Cardiac muscle cell (in vitro differentiated cells and primary cell): ENCODE data around the gene ZSWIM6. TPM values are rescaled to one million over a fixed set of nuclear protein-coding genes. Genes with fewer than 3 reads are reported as not detected.

Experiments
- DNase-seq, 2 donors: peaks; one replicate each; pipeline versions ENCODE4 v3.0.0 to v3.0.0-alpha.2; 2010 to 2017; ENCODE audit warnings: low read depth in 1 of 2, low spot score in 1 of 2
- H3K27ac ChIP-seq: fragments of 200-600 bp; sonication (generic); 2 replicates; pipeline ENCODE4 v1.5.1; 2016
- H3K27me3 ChIP-seq: fragments of 200-600 bp; sonication (generic); 2 replicates; pipeline ENCODE4 v1.6.0; 2016; ENCODE audit warnings: control low read depth
- H3K36me3 ChIP-seq: fragments of 200-600 bp; sonication (generic); 2 replicates; pipeline ENCODE4 v1.5.1; 2016; ENCODE audit warnings: control low read depth
- H3K4me1 ChIP-seq: fragments of 200-600 bp; sonication (generic); 2 replicates; pipeline ENCODE4 v1.8.1; 2017; ENCODE audit warnings: low read depth, mild to moderate bottlenecking, mixed run types
- H3K4me3 ChIP-seq: fragments of 200-600 bp; sonication (generic); 2 replicates; pipeline ENCODE4 v1.5.1; 2016; ENCODE audit warnings: mild to moderate bottlenecking
- H3K9me3 ChIP-seq: fragments of 200-600 bp; sonication (generic); 2 replicates; pipeline ENCODE4 v1.5.1; 2017; ENCODE audit warnings: low read depth, mild to moderate bottlenecking, control low read depth
- polyA plus RNA-seq: library from polyadenylated mRNA; unstranded; fragments of >200 nt; fragmentation: Nextera tagmentation; extraction: Ambion mirVana; gene quantifications from 2 replicates; pipeline ENCODE4 v1.2.1, GENCODE V29; 2016
- total RNA-seq: library from RNA; depleted of rRNA; stranded (reverse); fragments of >200 nt; gene quantifications from 2 replicates; pipeline ENCODE4 v1.2.3, GENCODE V29; 2016
- TF ChIP-seq, protein P1 (sequence below): IDR thresholded peaks from 2 replicates; pipeline ENCODE4 v1.5.1; 2012; ENCODE audit warnings: low read depth, mild to moderate bottlenecking, low read length

The ZSWIM6 gene
- total and polyA plus RNA-seq, 2 experiments from 2014 or later, result 3.4 to 8.3 TPM

DNA sequence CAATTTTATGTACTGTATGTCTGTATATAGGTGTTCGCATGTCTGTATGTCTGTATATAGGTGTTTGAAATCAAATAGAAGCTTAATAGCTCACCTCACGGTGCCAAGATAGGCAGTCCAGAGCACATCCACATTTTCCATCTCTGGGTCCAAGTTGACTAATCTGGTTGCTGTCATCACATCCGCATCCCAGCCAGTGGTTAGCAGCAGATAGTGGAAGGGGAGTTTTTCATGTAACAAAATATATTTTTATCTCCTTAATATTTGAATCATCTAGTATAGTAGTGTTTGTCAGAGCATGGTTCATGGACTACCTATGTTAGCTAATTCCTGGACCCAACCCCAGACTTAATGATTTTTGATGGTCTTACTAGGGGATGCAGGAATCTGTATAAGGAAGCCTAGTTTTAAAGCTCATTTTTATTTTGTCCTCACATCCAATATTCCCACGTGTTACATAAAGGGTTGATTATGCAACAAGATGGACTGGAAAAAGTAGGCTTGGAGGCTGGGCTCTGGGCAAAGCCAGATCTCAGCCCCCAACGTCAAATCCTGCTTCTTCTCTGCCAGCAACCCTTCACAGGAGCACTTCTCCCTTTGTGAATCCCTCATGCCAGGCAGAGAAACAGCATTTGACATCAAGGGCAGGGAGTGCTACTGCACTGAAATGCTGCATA is 219.7 kb downstream of the ZSWIM6 start:
- peak in 1 of 2 donors; percentile 56 for DNase-seq
- Histone ChIP-seq H3K9me3 (no peaks in the 10 kb centered on the region), H3K4me3 (no peak overlapping the region), H3K4me1 (peaks cover 14% of the 10 kb centered on the region), H3K27ac (no peak overlapping the region), H3K27me3 (no peaks in the 10 kb centered on the region), H3K36me3 (no peaks in the 10 kb centered on the region)
- TF ChIP-seq, protein P1, sequence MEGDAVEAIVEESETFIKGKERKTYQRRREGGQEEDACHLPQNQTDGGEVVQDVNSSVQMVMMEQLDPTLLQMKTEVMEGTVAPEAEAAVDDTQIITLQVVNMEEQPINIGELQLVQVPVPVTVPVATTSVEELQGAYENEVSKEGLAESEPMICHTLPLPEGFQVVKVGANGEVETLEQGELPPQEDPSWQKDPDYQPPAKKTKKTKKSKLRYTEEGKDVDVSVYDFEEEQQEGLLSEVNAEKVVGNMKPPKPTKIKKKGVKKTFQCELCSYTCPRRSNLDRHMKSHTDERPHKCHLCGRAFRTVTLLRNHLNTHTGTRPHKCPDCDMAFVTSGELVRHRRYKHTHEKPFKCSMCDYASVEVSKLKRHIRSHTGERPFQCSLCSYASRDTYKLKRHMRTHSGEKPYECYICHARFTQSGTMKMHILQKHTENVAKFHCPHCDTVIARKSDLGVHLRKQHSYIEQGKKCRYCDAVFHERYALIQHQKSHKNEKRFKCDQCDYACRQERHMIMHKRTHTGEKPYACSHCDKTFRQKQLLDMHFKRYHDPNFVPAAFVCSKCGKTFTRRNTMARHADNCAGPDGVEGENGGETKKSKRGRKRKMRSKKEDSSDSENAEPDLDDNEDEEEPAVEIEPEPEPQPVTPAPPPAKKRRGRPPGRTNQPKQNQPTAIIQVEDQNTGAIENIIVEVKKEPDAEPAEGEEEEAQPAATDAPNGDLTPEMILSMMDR, result no peak

GRCh38 chr5:61559146-61559545 is 227.1 kb downstream of the ZSWIM6 start:
- Histone ChIP-seq H3K4me1 (no peaks in the 10 kb centered on the region), H3K27me3 (no peaks in the 10 kb centered on the region), H3K36me3 (no peaks in the 10 kb centered on the region), H3K9me3 (no peaks in the 10 kb centered on the region), H3K27ac (no peak overlapping the region), H3K4me3 (no peak overlapping the region)
- TF ChIP-seq, protein P1, result no peak
- no peak for DNase-seq

DNA sequence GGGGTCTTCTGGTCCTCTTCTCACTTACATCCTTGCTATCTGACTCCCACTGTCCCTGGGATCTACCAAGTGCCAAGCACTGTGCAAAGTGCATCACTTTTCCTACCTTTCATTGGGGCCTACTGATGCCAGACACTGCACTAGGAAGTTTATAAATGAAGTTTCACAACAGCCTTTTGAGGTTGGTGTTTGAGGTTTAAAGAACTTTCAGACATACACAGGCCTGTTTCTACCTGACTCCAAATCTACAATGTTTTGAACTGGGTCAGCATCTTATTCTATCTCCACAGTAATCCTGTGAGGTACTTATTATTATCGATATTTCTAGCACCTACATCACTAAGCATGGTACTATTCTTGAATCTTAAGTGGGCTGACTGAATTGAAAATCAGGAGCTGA is 227.7 kb downstream of the ZSWIM6 start:
- Histone ChIP-seq H3K9me3 (no peaks in the 10 kb centered on the region), H3K27me3 (no peaks in the 10 kb centered on the region), H3K27ac (no peak overlapping the region), H3K36me3 (no peaks in the 10 kb centered on the region), H3K4me3 (no peak overlapping the region), H3K4me1 (no peaks in the 10 kb centered on the region)
- no peak for DNase-seq
- TF ChIP-seq, protein P1, result no peak

GRCh38 chr5:61563401-61563800 is 231.3 kb downstream of the ZSWIM6 start:
- Histone ChIP-seq H3K27ac (no peak overlapping the region), H3K36me3 (no peaks in the 10 kb centered on the region), H3K4me1 (no peaks in the 10 kb centered on the region), H3K9me3 (no peaks in the 10 kb centered on the region), H3K27me3 (no peaks in the 10 kb centered on the region), H3K4me3 (no peak overlapping the region)
- TF ChIP-seq, protein P1, result no peak
- peak in 1 of 2 donors; percentile 57 for DNase-seq

DNA sequence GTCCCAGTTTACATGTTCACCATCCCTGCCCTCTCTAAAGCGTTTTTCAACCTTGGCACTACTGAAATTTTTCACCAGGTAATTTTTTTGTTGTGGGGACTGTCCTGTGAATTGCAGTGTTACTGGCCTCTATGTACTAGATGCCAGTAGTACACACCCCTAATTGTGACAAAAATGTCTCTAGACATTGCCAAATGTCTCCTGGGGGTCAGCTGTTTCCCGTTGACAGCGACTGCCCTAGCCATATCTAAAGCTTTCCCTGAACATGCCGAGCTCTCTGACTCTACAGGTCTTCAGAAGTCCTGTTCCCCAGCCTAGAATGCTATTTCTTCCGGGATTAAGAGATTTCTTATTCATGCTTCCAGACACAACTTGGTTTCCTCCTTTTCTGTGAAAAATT is 235.3 kb downstream of the ZSWIM6 start:
- no peaks in the 10 kb centered on the region for H3K9me3 ChIP-seq
- no peaks in the 10 kb centered on the region for H3K36me3 ChIP-seq
- H3K4me1 ChIP-seq, result no peaks in the 10 kb centered on the region
- H3K27ac ChIP-seq, result no peak overlapping the region
- TF ChIP-seq, protein P1, result no peak
- no peak for DNase-seq
- H3K27me3 ChIP-seq, result no peaks in the 10 kb centered on the region
- no peak overlapping the region for H3K4me3 ChIP-seq
